ENCODE results near the gene PCDHA3.
"Not testable (repeated sequence)": the region's sequence is repeated elsewhere in the genome, so short reads cannot be mapped to it uniquely, and the experiment has no call there.

GRCh38 chr5:140787849-140788504 lies 12.9 kb upstream of the PCDHA3 start:
- not testable (repeated sequence) for TF ChIP-seq EZH2 (IDR thresholded peaks at IDR 0.05); POLR2AphosphoS5 (IDR thresholded peaks at IDR 0.05; ENCODE audit: borderline replicate concordance, low read depth, low read length)

Data from SK-N-MC (cell line).